ENCODE data around the gene DEAF1. TPM values are rescaled to one million over a fixed set of nuclear protein-coding genes. Genes with fewer than 3 reads are reported as not detected.

Gene DEAF1
- total RNA-seq, 2 donors from 2014 or later = 21.7 to 25.8 TPM

GRCh38 chr11:662689-663274, 32.2 kb downstream of the DEAF1 start:
- Histone ChIP-seq H3K4me3 (no peak overlapping the region), H3K9me3 (no peaks in the 10 kb centered on the region), H3K36me3 (peaks cover 6% of the 10 kb centered on the region), H3K9ac (ENCODE audit: low read depth in 2 of 2, low read length in 2 of 2) (no peak overlapping the region), H3K4me1 (no peaks in the 10 kb centered on the region), H3K27me3 (no peaks in the 10 kb centered on the region), H3K27ac (no peak overlapping the region)
- TF ChIP-seq, protein P1, sequence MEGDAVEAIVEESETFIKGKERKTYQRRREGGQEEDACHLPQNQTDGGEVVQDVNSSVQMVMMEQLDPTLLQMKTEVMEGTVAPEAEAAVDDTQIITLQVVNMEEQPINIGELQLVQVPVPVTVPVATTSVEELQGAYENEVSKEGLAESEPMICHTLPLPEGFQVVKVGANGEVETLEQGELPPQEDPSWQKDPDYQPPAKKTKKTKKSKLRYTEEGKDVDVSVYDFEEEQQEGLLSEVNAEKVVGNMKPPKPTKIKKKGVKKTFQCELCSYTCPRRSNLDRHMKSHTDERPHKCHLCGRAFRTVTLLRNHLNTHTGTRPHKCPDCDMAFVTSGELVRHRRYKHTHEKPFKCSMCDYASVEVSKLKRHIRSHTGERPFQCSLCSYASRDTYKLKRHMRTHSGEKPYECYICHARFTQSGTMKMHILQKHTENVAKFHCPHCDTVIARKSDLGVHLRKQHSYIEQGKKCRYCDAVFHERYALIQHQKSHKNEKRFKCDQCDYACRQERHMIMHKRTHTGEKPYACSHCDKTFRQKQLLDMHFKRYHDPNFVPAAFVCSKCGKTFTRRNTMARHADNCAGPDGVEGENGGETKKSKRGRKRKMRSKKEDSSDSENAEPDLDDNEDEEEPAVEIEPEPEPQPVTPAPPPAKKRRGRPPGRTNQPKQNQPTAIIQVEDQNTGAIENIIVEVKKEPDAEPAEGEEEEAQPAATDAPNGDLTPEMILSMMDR (IDR thresholded peaks at IDR 0.05) = peak; percentile 73
- intact Hi-C loops (cut with DNase I) = loop anchor here (5.0 kb wide), 1 partner anchor 65 kb away; no protein-coding TSS in a partner anchor
- DNase-seq = peak; percentile 73

DNA sequence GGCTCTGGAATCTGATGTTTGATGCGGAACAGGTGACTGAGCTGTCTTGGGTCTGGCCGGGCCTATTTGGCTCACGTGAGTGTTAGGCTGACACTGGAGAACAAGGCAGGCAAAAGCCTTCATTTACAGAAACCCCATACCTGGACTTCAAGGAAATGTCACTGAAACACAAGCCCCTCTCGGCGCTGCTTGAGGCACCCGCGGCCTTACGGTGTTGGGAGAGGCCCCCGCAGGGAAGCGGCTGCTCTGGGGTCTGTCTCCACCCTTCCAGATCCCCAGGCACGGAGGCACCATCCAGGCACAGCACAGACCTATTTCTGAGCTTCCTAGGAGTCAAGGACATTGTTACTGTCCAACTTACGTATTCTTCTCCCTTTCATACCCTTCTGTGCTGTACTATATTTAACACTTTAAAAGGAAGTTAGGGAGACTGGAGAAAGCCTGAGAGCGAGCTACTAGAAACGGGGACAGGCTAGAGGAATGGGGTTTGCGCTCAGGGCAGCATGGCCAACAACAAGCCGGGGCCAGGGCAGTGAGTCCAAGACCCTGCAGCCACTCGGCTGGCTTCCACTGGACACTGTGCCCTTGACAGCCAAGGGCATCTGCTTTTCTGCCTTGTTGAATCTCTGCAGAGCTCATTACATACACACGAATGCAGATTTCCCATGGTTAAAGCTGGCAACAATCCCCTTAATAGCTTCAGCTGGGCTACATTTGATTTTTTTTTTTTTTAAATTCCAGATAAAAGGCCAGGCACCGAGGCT, 34.2 kb downstream of the DEAF1 start:
- no peak for DNase-seq
- H3K4me1 ChIP-seq = no peaks in the 10 kb centered on the region
- no peaks in the 10 kb centered on the region for H3K27me3 ChIP-seq
- H3K9ac ChIP-seq (ENCODE audit: low read depth in 2 of 2, low read length in 2 of 2) = no peak overlapping the region
- H3K4me3 ChIP-seq = no peak overlapping the region
- intact Hi-C loops (cut with DNase I) = loop anchor here (5.0 kb wide), 1 partner anchor 66 kb away; no protein-coding TSS in a partner anchor
- peaks cover 6% of the 10 kb centered on the region for H3K36me3 ChIP-seq
- H3K27ac ChIP-seq = no peak overlapping the region
- no peaks in the 10 kb centered on the region for H3K9me3 ChIP-seq
- TF ChIP-seq, protein P1 (IDR thresholded peaks at IDR 0.05) = no peak

DNA sequence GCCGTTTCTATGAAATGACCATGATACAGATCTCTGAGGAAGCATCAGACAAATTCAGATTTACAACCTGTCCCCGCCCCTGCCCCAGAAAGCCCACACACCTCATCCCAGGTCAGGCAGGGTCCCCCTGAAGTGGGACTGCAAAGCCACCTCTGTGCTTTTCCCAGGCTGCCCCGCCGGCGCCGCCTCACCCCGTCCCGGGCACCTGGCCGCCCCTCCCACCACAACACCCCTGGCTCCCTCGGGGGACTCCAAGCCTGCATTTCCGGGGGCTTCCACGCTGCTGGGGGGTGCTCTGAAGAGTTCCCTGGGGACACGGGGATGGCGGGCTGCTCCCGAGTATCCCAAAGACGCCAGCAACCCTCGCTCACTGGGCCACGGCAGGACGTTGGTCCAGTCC, 34.7 kb downstream of the DEAF1 start:
- H3K27ac ChIP-seq = no peak overlapping the region
- peaks cover 6% of the 10 kb centered on the region for H3K36me3 ChIP-seq
- intact Hi-C loops (cut with DNase I) = loop anchor here (5.0 kb wide), 1 partner anchor 67 kb away; no protein-coding TSS in a partner anchor
- no peak overlapping the region for H3K4me3 ChIP-seq
- H3K27me3 ChIP-seq = no peaks in the 10 kb centered on the region
- H3K9me3 ChIP-seq = no peaks in the 10 kb centered on the region
- TF ChIP-seq, protein P1 (IDR thresholded peaks at IDR 0.05) = no peak
- H3K4me1 ChIP-seq = peaks cover 5% of the 10 kb centered on the region
- no peak for DNase-seq
- no peak overlapping the region for H3K9ac ChIP-seq (ENCODE audit: low read depth in 2 of 2, low read length in 2 of 2)

- intact Hi-C loops (cut with DNase I) = loop anchor here (5.0 kb wide), 1 partner anchor 68 kb away; no protein-coding TSS in a partner anchor
- H3K27ac ChIP-seq = no peak overlapping the region
- H3K4me1 ChIP-seq = peaks cover 9% of the 10 kb centered on the region
- no peaks in the 10 kb centered on the region for H3K9me3 ChIP-seq
- H3K27me3 ChIP-seq = no peaks in the 10 kb centered on the region
- H3K4me3 ChIP-seq = no peak overlapping the region
- peaks cover 6% of the 10 kb centered on the region for H3K36me3 ChIP-seq
- no peak overlapping the region for H3K9ac ChIP-seq (ENCODE audit: low read depth in 2 of 2, low read length in 2 of 2)
- DNase-seq = no peak
- TF ChIP-seq, protein P1 (IDR thresholded peaks at IDR 0.05) = no peak
Measured at GRCh38 chr11:659532-660085, 35.4 kb downstream of the DEAF1 start.

DNA sequence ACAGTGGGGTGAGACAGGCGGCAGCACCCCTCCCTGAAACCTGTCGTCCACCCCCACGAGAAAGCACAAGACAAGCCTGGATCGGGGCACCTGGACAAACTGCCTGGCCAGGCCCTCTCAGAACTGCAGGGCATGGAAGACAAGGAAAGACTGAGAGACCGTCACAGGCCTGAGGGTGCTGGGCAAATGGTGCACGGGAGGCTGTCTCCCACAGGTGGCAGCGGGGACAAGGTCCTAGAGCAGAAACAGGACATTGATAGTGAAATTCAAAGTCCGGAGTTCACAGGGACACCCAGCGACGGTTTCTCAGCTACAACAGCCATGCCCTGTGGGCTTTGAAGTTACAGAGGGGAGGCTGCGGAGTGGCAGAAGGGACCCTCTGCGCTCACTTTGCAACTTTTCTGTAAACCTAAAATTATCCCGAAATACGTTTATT, 37.3 kb downstream of the DEAF1 start:
- Histone ChIP-seq H3K9ac (ENCODE audit: low read depth in 2 of 2, low read length in 2 of 2) (no peak overlapping the region), H3K4me1 (peaks cover 9% of the 10 kb centered on the region), H3K27me3 (no peaks in the 10 kb centered on the region), H3K4me3 (no peak overlapping the region), H3K27ac (no peak overlapping the region), H3K9me3 (no peaks in the 10 kb centered on the region), H3K36me3 (peaks cover 6% of the 10 kb centered on the region)
- intact Hi-C loops (cut with DNase I) = no loop called here
- DNase-seq = no peak
- TF ChIP-seq, protein P1 (IDR thresholded peaks at IDR 0.05) = no peak
